Gastroesophageal sphincter (tissue), 3 donors: ENCODE data around the gene LGR4.

Experiments
- EP300 ChIP-seq: sonication (generic); formaldehyde crosslinking; IDR thresholded peaks from one replicate; pipeline ENCODE4 v1.6.1; 2017; ENCODE audit warnings: antibody characterized with exemption, mild to moderate bottlenecking
- POLR2A ChIP-seq, 2 donors: fragments of 450-650 bp; IDR thresholded peaks; one replicate each; pipeline ENCODE4 v1.6.1; 2017; ENCODE audit warnings: antibody characterized with exemption in 2 of 2, mild to moderate bottlenecking in 2 of 2, moderate library complexity in 1 of 2
- POLR2AphosphoS5 ChIP-seq: sonication (generic); formaldehyde crosslinking; IDR thresholded peaks from one replicate; pipeline ENCODE4 v1.6.1; 2017; ENCODE audit warnings: antibody characterized with exemption
- TF ChIP-seq, protein P1 (sequence below), 4 experiments: fragments of 200-600 bp in 2 of 4; fragments of 450-650 bp in 2 of 4; sonication (generic) in 1 of 4; IDR thresholded peaks; one replicate each; pipeline ENCODE4 v1.5.1; 2017 to 2019; ENCODE audit warnings: antibody characterized with exemption in 4 of 4, mild to moderate bottlenecking in 2 of 4, moderate library complexity in 2 of 4

DNA sequence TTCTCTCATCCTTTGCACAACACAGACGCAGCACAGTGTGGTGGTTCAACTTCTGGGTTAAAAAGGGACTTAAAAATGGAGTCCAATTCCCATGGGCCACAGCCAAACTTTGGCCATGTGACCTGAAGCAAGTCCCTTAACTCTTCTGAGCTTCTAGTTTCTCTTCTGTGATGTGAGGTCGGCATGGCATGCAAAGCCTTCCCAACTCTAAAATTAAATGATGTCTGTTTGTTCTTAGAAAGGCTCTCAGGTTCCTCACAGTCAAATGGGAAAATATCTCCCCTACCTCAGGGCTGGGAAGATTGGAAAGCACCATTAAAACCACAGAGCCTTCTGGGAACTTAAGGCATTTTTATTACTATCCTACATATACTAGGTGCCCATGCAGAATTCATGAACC, 38.8 kb downstream of the LGR4 start:
- TF ChIP-seq, protein P1, sequence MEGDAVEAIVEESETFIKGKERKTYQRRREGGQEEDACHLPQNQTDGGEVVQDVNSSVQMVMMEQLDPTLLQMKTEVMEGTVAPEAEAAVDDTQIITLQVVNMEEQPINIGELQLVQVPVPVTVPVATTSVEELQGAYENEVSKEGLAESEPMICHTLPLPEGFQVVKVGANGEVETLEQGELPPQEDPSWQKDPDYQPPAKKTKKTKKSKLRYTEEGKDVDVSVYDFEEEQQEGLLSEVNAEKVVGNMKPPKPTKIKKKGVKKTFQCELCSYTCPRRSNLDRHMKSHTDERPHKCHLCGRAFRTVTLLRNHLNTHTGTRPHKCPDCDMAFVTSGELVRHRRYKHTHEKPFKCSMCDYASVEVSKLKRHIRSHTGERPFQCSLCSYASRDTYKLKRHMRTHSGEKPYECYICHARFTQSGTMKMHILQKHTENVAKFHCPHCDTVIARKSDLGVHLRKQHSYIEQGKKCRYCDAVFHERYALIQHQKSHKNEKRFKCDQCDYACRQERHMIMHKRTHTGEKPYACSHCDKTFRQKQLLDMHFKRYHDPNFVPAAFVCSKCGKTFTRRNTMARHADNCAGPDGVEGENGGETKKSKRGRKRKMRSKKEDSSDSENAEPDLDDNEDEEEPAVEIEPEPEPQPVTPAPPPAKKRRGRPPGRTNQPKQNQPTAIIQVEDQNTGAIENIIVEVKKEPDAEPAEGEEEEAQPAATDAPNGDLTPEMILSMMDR (IDR thresholded peaks at IDR 0.05): no peak
- TF ChIP-seq EP300 (no peak), POLR2AphosphoS5 (no peak), POLR2A (IDR thresholded peaks at IDR 0.05) (no peak)
